C4-2B (cell line): ENCODE measurements around the gene UCHL5.

Experiments
- H3K27ac ChIP-seq: fragments of 450-650 bp; 2 replicates; pipeline ENCODE4 v1.5.1; 2017
- ZFX ChIP-seq: fragments of 450-650 bp; IDR thresholded peaks from 2 replicates; pipeline ENCODE4 v1.6.1; 2017
- TF ChIP-seq, protein P1 (sequence below): fragments of 450-650 bp; conservative IDR thresholded peaks from 2 replicates; pipeline ENCODE4 v1.5.1; 2017; ENCODE audit warnings: mild to moderate bottlenecking

UCHL5 gene

DNA sequence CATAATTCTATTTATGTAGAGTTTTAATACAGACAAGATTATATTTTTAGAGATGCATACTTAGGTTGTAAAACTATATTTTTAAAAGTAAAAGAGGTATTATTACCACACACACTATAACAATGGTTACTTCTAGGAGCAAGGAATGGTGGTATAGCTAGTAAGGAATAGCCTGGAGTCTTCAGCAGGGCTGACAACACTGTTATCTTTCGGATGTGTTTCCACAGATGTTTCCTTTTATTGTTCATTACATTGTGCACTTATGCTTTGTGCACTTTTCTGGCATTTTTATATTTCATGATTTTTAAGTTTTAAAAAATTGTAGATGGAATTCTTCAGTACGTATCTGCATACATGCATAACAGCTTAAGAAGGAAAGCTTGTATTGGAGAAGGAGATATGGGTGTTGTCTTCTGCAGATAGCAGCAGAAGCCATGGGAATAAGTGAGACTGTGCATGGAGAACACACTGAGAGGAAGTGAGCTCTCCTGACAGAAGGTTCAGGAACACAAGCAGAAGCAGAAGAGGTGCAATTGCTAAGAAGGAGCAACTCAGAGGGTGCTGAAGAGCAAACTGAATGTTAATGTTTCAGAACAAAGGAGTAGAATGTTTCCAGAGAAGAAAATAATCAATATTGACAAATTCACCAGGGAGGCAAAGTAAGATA, 91.8 kb downstream of the UCHL5 start:
- H3K27ac ChIP-seq: no peak overlapping the region
- TF ChIP-seq, protein P1, sequence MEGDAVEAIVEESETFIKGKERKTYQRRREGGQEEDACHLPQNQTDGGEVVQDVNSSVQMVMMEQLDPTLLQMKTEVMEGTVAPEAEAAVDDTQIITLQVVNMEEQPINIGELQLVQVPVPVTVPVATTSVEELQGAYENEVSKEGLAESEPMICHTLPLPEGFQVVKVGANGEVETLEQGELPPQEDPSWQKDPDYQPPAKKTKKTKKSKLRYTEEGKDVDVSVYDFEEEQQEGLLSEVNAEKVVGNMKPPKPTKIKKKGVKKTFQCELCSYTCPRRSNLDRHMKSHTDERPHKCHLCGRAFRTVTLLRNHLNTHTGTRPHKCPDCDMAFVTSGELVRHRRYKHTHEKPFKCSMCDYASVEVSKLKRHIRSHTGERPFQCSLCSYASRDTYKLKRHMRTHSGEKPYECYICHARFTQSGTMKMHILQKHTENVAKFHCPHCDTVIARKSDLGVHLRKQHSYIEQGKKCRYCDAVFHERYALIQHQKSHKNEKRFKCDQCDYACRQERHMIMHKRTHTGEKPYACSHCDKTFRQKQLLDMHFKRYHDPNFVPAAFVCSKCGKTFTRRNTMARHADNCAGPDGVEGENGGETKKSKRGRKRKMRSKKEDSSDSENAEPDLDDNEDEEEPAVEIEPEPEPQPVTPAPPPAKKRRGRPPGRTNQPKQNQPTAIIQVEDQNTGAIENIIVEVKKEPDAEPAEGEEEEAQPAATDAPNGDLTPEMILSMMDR: no peak
- TF ChIP-seq ZFX: no peak

DNA sequence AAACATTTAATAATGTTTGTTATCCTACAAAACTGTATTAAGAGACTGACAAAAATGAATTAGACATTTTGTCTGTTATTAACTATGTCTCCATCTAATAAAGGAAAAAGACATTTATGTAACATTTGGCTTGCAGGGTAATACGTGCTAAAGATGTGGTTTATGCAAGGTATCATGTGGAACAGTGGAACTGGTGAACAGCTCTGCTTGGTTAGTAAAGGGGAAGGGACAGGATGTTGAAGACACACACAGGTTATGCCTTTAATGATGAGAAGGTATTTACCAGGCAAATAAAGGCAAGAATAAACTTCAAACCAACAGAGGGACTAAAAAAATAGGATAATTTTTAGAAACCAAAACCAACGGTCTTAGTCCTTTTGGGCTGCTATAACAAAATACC, 93.1 kb downstream of the UCHL5 start:
- TF ChIP-seq ZFX: no peak
- TF ChIP-seq, protein P1: no peak
- H3K27ac ChIP-seq: no peak overlapping the region

DNA sequence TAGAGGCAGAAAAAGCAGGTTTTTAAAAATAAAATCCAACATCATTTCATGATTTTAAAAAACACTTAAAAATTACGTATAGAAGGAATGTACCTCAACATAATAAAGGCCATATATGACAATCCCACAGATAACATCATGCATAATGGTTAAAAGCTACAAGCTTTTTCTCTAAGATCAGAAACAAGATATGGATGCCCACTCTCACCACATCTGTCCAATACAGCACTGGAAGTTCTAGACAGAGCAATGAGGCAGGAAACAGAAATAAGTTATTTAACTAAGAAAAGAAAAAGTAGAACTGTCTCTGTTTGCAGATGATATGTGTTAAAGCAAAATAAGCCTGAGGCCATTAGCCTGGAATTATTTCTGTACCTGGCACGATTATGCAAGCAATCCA, 96.3 kb downstream of the UCHL5 start:
- TF ChIP-seq, protein P1: no peak
- TF ChIP-seq ZFX: no peak

More for the DNA sequence above, 96.3 kb downstream of the UCHL5 start:
- H3K27ac ChIP-seq: no peak overlapping the region
